ENCODE results near the gene AHCTF1. TPM values are rescaled to one million over a fixed set of nuclear protein-coding genes. Genes with fewer than 3 reads are reported as not detected.

AHCTF1 gene
- total and polyA plus RNA-seq, 9 of the 15 experiments (the other 6 are each of a cell fraction or from before 2014, with no cell fraction given): 9.4 to 102 (median 47.6) TPM

- 96% methylated on average over 5 of the region's 5 CpGs for WGBS (ENCODE audit: insufficient coverage, low coverage, missing lambda C conversion rate)
- H3K79me2 ChIP-seq (ENCODE audit: control insufficient read depth, insufficient read depth, low read length): peaks cover 12% of the 10 kb centered on the region
- H3K9me3 ChIP-seq (replicated peaks; ENCODE audit: control insufficient read depth, insufficient read depth, low read depth, low read length): no peaks in the 10 kb centered on the region
- H3K9ac ChIP-seq (ENCODE audit: insufficient read depth in 1 of 2, low read depth in 2 of 2, low read length in 2 of 2): no peak overlapping the region
- BruUV-seq (replicated peaks): no TSS peak
- FAIRE-seq (no peak), ATAC-seq (no peak), DNase-seq (ENCODE audit: extremely low read depth in 1 of 4, low spot score in 3 of 4) (no peak)
- TF ChIP-seq SETDB1 (IDR thresholded peaks at IDR 0.05; ENCODE audit: low read length): no peak
- TF ChIP-seq MCM5 (IDR thresholded peaks at IDR 0.05; ENCODE audit: low read depth): no peak
- TF ChIP-seq COPS2 (conservative IDR thresholded peaks at IDR 0.05): no peak
- no peak for TF ChIP-seq CC2D1A (IDR thresholded peaks at IDR 0.05)
- TF ChIP-seq ZBTB9 (CRISPR knock-in tag; IDR thresholded peaks at IDR 0.05): no peak
- no peak for TF ChIP-seq SLC30A9 (CRISPR knock-in tag; IDR thresholded peaks at IDR 0.05)
- TF ChIP-seq GTF2E2 (tag; IDR thresholded peaks at IDR 0.05): no peak
- no peak for TF ChIP-seq KAT2B (IDR thresholded peaks at IDR 0.05; ENCODE audit: low read depth, low read length)
- TF ChIP-seq PHB (CRISPR knock-in tag; IDR thresholded peaks at IDR 0.05): no peak
- no peak for TF ChIP-seq MXI1 (IDR thresholded peaks at IDR 0.05; ENCODE audit: low read depth, low read length)
- TF ChIP-seq ZBTB8A (IDR thresholded peaks at IDR 0.05; ENCODE audit: partially characterized antibody): no peak
- TF ChIP-seq MCM2 (IDR thresholded peaks at IDR 0.05; ENCODE audit: low read depth): no peak
- no peak for TF ChIP-seq CREB3L1 (IDR thresholded peaks at IDR 0.05; ENCODE audit: borderline replicate concordance, low read depth)
- H2AFZ ChIP-seq (ENCODE audit: low read depth, low read length): no peak overlapping the region
- no peaks in the 10 kb centered on the region for H3K4me1 ChIP-seq (replicated peaks in 1 of 2; ENCODE audit: control insufficient read depth in 2 of 2, insufficient read depth in 2 of 2, low read length in 2 of 2)
- no peaks in the 10 kb centered on the region for H3K9me1 ChIP-seq (ENCODE audit: control insufficient read depth, insufficient read depth, low read length)
- POLR2A ChIA-PET: interaction anchor here (1.0 kb wide), 1 partner anchor 28 kb away, joined by 5 read pairs; no protein-coding TSS in a partner anchor
- no peaks in the 10 kb centered on the region for H3K27me3 ChIP-seq (ENCODE audit: control insufficient read depth in 2 of 2, insufficient read depth in 2 of 2, low read length in 2 of 2)
- CTCF ChIA-PET (ENCODE audit: low intra/inter-chr PET ratio): no interaction called here
- no peak overlapping the region for H3K4me2 ChIP-seq (ENCODE audit: insufficient read depth, low read length)
- H3K27ac ChIP-seq (ENCODE audit: extremely low read depth, low read depth, low read length): no peak overlapping the region
- H3K4me3 ChIP-seq: no peak overlapping the region
- in situ Hi-C loops (cut with MboI): no loop called here
- intact Hi-C loops (cut with micrococcal nuclease): no loop called here
- peaks cover 98% of the 10 kb centered on the region for H3K36me3 ChIP-seq (ENCODE audit: control insufficient read depth, insufficient read depth, low read length)
- no peaks in the 10 kb centered on the region for H4K20me1 ChIP-seq (replicated peaks; ENCODE audit: control insufficient read depth, insufficient read depth, low read length)
Observed at GRCh38 chr1:246901874-246902273, 29.9 kb downstream of the AHCTF1 start.

Measured in K562 (cell line).